Measurements from ENCODE around the gene ZNF264.
A peak's percentile ranks its signal among the peaks of the same experiment; 100 is the strongest.
"Not testable (repeated sequence)": the region's sequence is repeated elsewhere in the genome, so short reads cannot be mapped to it uniquely, and the experiment has no call there.

Gene ZNF264

DNA sequence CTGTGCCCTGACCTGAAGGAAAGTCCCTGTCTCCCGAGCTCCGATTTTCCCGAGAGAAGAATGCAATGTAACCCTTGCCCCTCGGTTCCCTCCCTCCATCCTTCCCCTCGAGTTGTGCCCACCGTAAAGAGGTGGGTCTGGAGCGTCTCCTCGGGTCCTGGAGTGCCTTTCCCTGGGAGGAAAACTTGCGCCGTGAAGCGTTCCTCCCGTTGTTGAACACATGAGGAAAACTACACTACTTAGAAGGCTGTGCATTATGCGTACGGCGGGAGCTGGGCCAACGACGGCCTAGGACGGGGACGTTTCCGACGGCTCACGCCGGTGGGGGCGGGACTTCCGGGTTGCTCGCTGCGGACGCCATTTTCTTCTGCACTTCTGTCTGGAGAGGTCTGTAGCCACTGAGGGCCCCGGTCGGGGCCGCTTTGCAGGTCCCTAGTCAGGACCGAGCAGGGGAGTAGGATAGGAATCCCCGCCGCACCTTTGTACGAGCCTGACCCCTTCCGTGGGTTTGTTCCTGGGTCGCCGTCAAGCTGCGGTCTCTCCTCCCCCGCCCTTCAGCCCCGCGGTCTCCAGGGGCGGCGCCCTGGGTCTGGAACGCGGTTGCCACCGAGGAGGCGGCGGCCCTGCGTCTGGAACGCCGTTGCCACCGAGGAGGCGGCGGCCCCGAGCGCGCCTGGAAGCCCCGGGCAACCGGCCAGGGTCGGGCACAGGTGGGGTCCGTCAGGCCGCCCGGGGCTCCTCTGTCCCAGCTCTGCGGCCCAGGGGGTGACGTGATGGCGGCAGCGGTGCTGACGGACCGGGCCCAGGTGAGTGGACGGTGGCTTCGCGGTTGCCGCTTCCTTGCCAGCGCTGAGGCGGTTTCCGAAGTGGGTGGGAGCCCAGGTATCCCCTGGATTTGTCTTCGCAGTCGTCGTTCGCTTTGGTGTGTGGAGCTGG is at the start of gene ZNF264:
TSS of gene ZNF264 (plus strand) at position 360 of the 936 bp plus-strand sequence. CDS start at position 774, 414 bp downstream.
- 0 out of 2 replicates have a peak, but pooled peaks cover 6% of the 10 kb centered on the region for H3K4me1 ChIP-seq (ENCODE audit: control insufficient read depth, insufficient read depth, low read length)

DNA sequence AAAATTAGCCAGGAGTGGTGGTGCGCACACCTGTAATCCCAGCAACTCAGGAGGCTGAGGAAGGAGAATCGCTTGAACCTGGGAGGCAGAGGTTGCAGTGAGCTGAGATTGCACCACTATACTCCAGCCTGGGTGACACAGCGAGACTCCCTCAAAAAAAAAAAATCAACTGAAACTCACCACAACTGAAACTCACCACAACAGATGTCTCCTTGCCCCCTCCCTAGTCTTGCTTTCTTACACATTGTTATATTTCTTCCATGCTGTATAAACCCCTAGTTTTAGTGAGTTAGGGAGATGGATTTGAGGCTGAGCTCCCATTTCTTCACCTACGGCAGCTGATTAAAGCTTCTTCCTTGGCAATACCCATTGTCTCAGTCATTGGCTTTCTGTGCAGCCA is 49.6 kb upstream of the ZNF264 start:
- Histone ChIP-seq H3K27ac (ENCODE audit: low read depth, low read length) (no peak overlapping the region), H3K4me3 (ENCODE audit: low read depth, low read length) (no peak overlapping the region), H3K9ac (ENCODE audit: low read depth, low read length) (no peak overlapping the region), H3K4me1 (ENCODE audit: control insufficient read depth, insufficient read depth, low read length) (no peaks in the 10 kb centered on the region), H3K36me3 (ENCODE audit: control insufficient read depth, insufficient read depth, low read length) (no peaks in the 10 kb centered on the region), H3K9me3 (ENCODE audit: control insufficient read depth, insufficient read depth, low read length) (peaks cover 76% of the 10 kb centered on the region), H3K27me3 (ENCODE audit: control insufficient read depth, insufficient read depth, low read length) (no peaks in the 10 kb centered on the region)

More for the DNA sequence above, at the start of gene ZNF264:
- Histone ChIP-seq H3K9ac (ENCODE audit: low read depth, low read length) (peak within 1 kb of the TSS; percentile 55), H3K36me3 (ENCODE audit: control insufficient read depth, insufficient read depth, low read length) (peaks cover 32% of the 10 kb centered on the region), H3K4me3 (ENCODE audit: low read depth, low read length) (peak within 1 kb of the TSS; percentile 76), H3K9me3 (ENCODE audit: control insufficient read depth, insufficient read depth, low read length) (peaks cover 42% of the 10 kb centered on the region), H3K27me3 (ENCODE audit: control insufficient read depth, insufficient read depth, low read length) (no peaks in the 10 kb centered on the region), H3K27ac (ENCODE audit: low read depth, low read length) (peak within 1 kb of the TSS; percentile 66)

DNA sequence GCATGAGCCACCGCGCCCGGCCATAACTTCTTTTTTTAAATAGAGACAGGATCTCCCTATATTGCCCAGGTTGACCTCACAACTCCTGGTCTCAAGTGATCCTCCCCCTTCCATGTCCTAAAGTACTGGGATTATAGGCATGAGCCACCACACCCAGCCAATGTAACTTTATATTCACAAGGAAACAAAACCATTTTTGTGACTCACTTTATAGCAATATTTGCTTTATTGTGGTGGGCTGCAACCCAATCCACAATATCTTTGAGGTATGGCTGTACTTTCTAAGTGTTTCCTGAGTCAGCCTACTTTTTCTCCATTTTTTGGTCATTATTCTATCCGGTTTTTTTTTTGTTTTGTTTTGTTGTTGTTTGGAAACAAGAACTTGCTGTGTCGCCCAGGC is 38.4 kb upstream of the ZNF264 start:
- H3K9me3 ChIP-seq (ENCODE audit: control insufficient read depth, insufficient read depth, low read length), result peaks cover 62% of the 10 kb centered on the region
- no peaks in the 10 kb centered on the region for H3K27me3 ChIP-seq (ENCODE audit: control insufficient read depth, insufficient read depth, low read length)
- H3K4me1 ChIP-seq (ENCODE audit: control insufficient read depth, insufficient read depth, low read length), result no peaks in the 10 kb centered on the region
- H3K9ac ChIP-seq (ENCODE audit: low read depth, low read length), result no peak overlapping the region
- H3K27ac ChIP-seq (ENCODE audit: low read depth, low read length), result no peak overlapping the region
- no peak overlapping the region for H3K4me3 ChIP-seq (ENCODE audit: low read depth, low read length)
- H3K36me3 ChIP-seq (ENCODE audit: control insufficient read depth, insufficient read depth, low read length), result no peaks in the 10 kb centered on the region

DNA sequence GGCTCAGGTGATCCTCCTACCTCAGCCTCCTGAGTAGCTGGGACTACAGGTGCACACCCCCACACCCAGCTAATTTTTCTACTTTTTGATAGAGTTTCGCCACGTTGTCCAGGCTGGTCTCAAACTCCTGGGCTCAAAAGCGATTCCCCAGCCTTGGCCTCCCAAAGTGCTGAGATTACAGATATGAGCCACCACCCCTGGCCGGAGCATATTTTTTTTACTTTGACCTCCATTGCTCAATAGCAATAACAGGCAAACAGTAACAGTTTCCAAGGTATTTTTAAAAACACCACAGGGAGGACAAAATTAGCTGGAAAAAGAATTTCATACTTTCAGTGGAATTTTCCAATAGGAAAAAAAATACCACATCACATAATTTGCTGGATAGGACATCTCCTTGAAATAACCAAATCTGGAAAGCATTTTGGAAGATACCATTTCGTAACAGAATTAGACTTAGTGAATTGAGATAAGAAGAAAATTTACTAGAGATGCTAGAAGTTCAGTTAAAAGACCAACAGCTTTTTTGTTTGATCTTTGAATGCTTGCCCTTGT is 29.2 kb upstream of the ZNF264 start:
- H3K27me3 ChIP-seq (ENCODE audit: control insufficient read depth, insufficient read depth, low read length), result no peaks in the 10 kb centered on the region

DNA sequence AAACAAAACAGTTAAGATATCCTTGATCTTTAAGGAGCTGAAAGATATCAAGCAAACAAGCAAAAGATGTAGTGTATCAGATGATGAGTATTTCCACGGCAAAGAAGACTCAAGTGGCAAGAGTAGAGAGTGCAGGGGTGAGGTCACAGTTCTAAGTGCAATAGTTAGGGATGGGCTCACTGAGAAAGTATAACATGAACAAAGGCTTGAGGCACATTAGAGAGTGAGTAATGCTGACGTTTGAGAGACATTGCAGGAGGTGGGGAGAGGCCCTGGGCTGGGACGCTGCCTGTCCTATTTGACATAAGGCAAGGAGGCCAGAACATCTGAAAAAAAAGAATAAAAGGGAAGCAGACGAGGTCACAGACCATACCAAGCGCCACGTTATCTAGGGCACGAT is 25.5 kb upstream of the ZNF264 start:
- Histone ChIP-seq H3K9ac (ENCODE audit: low read depth, low read length) (no peak overlapping the region), H3K27ac (ENCODE audit: low read depth, low read length) (no peak overlapping the region), H3K4me1 (ENCODE audit: control insufficient read depth, insufficient read depth, low read length) (no peaks in the 10 kb centered on the region), H3K4me3 (ENCODE audit: low read depth, low read length) (no peak overlapping the region), H3K36me3 (ENCODE audit: control insufficient read depth, insufficient read depth, low read length) (no peaks in the 10 kb centered on the region), H3K27me3 (ENCODE audit: control insufficient read depth, insufficient read depth, low read length) (no peaks in the 10 kb centered on the region), H3K9me3 (ENCODE audit: control insufficient read depth, insufficient read depth, low read length) (peaks cover 50% of the 10 kb centered on the region)

More for the DNA sequence above, 29.2 kb upstream of the ZNF264 start:
- Histone ChIP-seq H3K4me3 (ENCODE audit: low read depth, low read length) (no peak overlapping the region), H3K9ac (ENCODE audit: low read depth, low read length) (no peak overlapping the region), H3K4me1 (ENCODE audit: control insufficient read depth, insufficient read depth, low read length) (no peaks in the 10 kb centered on the region), H3K9me3 (ENCODE audit: control insufficient read depth, insufficient read depth, low read length) (peaks cover 62% of the 10 kb centered on the region), H3K36me3 (ENCODE audit: control insufficient read depth, insufficient read depth, low read length) (no peaks in the 10 kb centered on the region), H3K27ac (ENCODE audit: low read depth, low read length) (no peak overlapping the region)

DNA sequence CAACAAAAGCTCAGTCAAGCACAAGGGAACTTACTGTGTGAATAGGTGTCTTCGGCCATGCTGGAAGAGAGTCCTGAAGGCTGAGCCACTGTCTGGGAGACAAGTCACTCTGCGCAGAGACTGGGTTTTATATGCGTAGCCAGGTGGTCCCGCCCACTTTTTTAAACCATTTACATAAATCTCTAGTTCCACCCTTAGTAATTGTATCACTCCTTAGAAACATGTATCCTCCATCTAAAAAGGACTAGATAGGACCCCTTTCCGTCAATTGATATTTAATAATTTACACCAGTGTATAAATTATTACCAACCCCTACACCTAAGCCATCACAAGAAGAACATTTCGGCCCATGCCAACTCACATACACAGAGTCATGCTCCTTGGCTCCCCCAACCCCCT is 23.9 kb upstream of the ZNF264 start, which contains the start of gene DUXA:
TSS of gene DUXA (minus strand) at position 101 of the 400 bp plus-strand sequence. CDS start at position 59, 42 bp downstream.
- Histone ChIP-seq H3K27me3 (ENCODE audit: control insufficient read depth, insufficient read depth, low read length) (no peaks in the 10 kb centered on the region), H3K9ac (ENCODE audit: low read depth, low read length) (no peak within 1 kb of the TSS), H3K36me3 (ENCODE audit: control insufficient read depth, insufficient read depth, low read length) (no peaks in the 10 kb centered on the region), H3K4me1 (ENCODE audit: control insufficient read depth, insufficient read depth, low read length) (no peaks in the 10 kb centered on the region), H3K27ac (ENCODE audit: low read depth, low read length) (no peak within 1 kb of the TSS), H3K4me3 (ENCODE audit: low read depth, low read length) (no peak within 1 kb of the TSS), H3K9me3 (ENCODE audit: control insufficient read depth, insufficient read depth, low read length) (peaks cover 59% of the 10 kb centered on the region)

DNA sequence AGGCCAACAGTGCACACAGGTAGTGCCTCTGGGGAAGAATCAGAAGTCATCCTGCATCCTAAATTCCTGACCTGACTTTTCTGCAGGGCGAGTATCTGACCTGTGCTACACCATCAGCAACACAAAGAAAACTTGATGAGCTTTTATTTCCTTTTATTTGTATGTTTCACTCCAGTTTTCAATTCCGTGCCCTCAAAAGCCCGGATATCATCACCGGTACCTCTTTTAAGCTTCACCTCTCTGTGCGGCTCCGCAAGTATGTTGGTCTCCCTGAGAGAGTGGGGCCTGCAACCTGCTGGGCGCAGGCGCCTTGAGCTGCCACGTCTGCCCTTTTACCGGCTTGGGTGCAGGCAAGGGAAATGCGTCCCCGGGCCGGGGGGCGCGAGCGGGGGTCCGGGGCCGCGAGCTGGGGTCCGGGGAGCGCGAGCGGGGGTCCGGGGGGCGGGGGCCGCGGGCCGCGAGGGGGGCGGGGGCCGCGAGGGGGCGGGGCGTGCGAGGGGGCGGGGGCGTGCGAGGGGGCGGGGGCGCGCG is 19.7 kb upstream of the ZNF264 start:
- peaks cover 53% of the 10 kb centered on the region for H3K9me3 ChIP-seq (ENCODE audit: control insufficient read depth, insufficient read depth, low read length)
- H3K4me1 ChIP-seq (ENCODE audit: control insufficient read depth, insufficient read depth, low read length), result no peaks in the 10 kb centered on the region
- H3K36me3 ChIP-seq (ENCODE audit: control insufficient read depth, insufficient read depth, low read length), result no peaks in the 10 kb centered on the region
- peak overlapping the region; percentile 49 for H3K4me3 ChIP-seq (ENCODE audit: low read depth, low read length)
- no peak overlapping the region for H3K9ac ChIP-seq (ENCODE audit: low read depth, low read length)
- H3K27ac ChIP-seq (ENCODE audit: low read depth, low read length), result no peak overlapping the region
- H3K27me3 ChIP-seq (ENCODE audit: control insufficient read depth, insufficient read depth, low read length), result no peaks in the 10 kb centered on the region

DNA sequence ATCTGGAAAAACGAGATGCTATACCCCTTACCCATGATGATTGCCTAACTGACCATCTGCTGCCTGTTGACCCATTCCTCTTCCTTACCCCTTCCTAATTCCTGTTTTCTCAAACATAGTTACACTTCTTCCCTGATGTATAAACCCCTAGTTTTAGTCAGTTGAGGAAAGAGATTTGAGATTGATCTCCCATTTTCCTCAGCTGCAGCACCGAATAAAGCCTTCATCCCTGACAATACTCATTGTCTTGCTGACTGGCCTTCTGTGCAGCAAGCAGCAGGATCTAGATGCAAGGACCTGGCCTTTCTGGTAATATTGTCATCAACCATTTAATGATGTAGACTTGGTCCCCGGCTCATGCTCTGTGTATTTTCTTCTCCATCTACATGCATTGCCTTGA is 999 bp upstream of the ZNF264 start:
- H3K9ac ChIP-seq (ENCODE audit: low read depth, low read length), result no peak overlapping the region
- H3K36me3 ChIP-seq (ENCODE audit: control insufficient read depth, insufficient read depth, low read length), result peaks cover 21% of the 10 kb centered on the region
- peak overlapping the region; percentile 76 for H3K4me3 ChIP-seq (ENCODE audit: low read depth, low read length)
- H3K9me3 ChIP-seq (ENCODE audit: control insufficient read depth, insufficient read depth, low read length), result peaks cover 42% of the 10 kb centered on the region
- 0 out of 2 replicates have a peak, but pooled peaks cover 6% of the 10 kb centered on the region for H3K4me1 ChIP-seq (ENCODE audit: control insufficient read depth, insufficient read depth, low read length)
- no peak overlapping the region for H3K27ac ChIP-seq (ENCODE audit: low read depth, low read length)
- H3K27me3 ChIP-seq (ENCODE audit: control insufficient read depth, insufficient read depth, low read length), result no peaks in the 10 kb centered on the region

DNA sequence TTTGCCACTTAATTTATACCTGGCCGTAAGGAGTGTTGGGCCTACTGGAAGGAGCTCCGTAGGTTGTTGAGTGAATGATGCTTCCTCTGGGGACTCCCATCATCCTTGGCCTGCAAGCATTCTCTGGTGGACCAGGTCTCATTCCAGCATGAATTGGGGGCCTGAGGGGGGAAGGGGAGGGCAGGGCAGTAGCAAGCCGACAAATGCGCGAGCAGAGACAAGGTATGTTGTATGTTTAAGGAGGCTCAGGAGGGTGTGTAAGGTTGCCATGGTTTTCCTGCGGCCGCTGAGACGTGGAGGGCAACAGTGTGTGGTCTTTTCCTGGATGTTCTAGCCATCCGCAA is 749 bp downstream of the ZNF264 start:
- Histone ChIP-seq H3K4me1 (ENCODE audit: control insufficient read depth, insufficient read depth, low read length) (0 out of 2 replicates have a peak, but pooled peaks cover 6% of the 10 kb centered on the region), H3K36me3 (ENCODE audit: control insufficient read depth, insufficient read depth, low read length) (peaks cover 39% of the 10 kb centered on the region), H3K9me3 (ENCODE audit: control insufficient read depth, insufficient read depth, low read length) (peaks cover 37% of the 10 kb centered on the region), H3K27ac (ENCODE audit: low read depth, low read length) (no peak overlapping the region), H3K9ac (ENCODE audit: low read depth, low read length) (peak overlapping the region; percentile 55; the same call in 1 of the 2 replicates), H3K4me3 (ENCODE audit: low read depth, low read length) (peak overlapping the region; percentile 76), H3K27me3 (ENCODE audit: control insufficient read depth, insufficient read depth, low read length) (no peaks in the 10 kb centered on the region)

DNA sequence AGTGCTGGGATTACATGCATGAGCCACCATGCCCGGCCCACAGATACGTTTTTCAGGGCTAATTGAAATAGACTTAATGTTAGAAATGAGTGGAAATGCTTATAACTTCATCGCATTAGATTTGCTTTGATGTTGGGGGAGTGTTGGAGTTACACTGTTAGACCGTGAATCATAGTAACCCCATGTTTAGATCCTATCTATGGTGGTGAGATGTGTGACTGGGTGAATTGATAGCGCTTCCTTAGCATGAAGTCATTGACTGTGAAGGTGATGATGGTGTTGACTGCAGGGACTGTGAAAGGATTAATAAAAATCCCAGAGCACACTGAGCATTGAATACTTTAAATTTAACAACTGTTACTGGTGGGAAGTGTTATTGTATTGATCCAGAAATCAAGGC is 1.7 kb downstream of the ZNF264 start:
- H3K4me1 ChIP-seq (ENCODE audit: control insufficient read depth, insufficient read depth, low read length), result 0 out of 2 replicates have a peak, but pooled peaks cover 6% of the 10 kb centered on the region
- H3K9ac ChIP-seq (ENCODE audit: low read depth, low read length), result no peak overlapping the region
- peaks cover 40% of the 10 kb centered on the region for H3K36me3 ChIP-seq (ENCODE audit: control insufficient read depth, insufficient read depth, low read length)
- H3K27me3 ChIP-seq (ENCODE audit: control insufficient read depth, insufficient read depth, low read length), result no peaks in the 10 kb centered on the region
- no peak overlapping the region for H3K4me3 ChIP-seq (ENCODE audit: low read depth, low read length)
- no peak overlapping the region for H3K27ac ChIP-seq (ENCODE audit: low read depth, low read length)
- H3K9me3 ChIP-seq (ENCODE audit: control insufficient read depth, insufficient read depth, low read length), result peaks cover 28% of the 10 kb centered on the region

DNA sequence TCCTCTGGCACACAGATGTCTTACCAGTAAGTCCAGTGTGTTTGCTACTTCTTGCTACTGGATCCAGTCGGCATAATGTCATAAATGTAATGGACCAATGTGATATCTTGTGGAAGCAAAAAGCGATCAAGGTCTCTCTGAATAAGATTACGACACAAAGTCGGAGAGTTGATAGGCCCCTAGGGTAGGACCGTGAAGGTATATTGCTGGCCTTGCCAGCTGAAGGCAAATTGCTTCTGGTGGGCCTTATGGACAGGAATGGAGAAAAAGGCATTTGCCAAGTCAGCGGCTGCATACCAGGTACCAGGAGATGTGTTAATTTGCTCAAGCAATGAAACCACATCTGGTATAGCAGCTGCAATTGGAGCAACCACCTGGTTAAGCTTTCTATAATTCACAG is 6.6 kb downstream of the ZNF264 start:
- H3K9ac ChIP-seq (ENCODE audit: low read depth, low read length); H3K4me3 ChIP-seq (ENCODE audit: low read depth, low read length); H3K27me3 ChIP-seq (ENCODE audit: control insufficient read depth, insufficient read depth, low read length); H3K4me1 ChIP-seq (ENCODE audit: control insufficient read depth, insufficient read depth, low read length); H3K9me3 ChIP-seq (ENCODE audit: control insufficient read depth, insufficient read depth, low read length); H3K27ac ChIP-seq (ENCODE audit: low read depth, low read length): not testable (repeated sequence)
- peaks cover 40% of the 10 kb centered on the region for H3K36me3 ChIP-seq (ENCODE audit: control insufficient read depth, insufficient read depth, low read length)

Data from HUES48 (cell line).